ENCODE results near the gene BBLN.

The BBLN gene

DNA sequence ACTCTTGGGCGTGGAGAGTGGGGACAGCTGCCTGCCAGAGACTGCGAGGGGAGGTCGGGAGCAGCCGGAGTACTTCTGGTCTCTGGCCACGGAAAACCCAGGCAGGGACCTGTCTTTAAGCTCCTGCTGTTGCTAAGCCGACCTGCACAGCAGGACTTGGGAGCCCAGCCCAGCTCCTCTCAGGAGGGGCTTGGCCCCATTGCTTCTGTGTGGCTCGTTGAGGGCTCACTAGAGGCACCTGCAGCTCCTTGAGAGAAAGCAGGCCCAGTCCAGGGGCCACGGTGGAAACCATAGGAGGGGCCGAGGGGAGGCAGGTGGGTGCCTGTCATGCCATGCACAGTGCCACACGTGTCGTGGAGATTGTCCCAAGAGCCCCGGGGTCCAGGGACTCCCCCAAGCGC, 14.1 kb upstream of the BBLN start:
- no peak for DNase-seq

DNA sequence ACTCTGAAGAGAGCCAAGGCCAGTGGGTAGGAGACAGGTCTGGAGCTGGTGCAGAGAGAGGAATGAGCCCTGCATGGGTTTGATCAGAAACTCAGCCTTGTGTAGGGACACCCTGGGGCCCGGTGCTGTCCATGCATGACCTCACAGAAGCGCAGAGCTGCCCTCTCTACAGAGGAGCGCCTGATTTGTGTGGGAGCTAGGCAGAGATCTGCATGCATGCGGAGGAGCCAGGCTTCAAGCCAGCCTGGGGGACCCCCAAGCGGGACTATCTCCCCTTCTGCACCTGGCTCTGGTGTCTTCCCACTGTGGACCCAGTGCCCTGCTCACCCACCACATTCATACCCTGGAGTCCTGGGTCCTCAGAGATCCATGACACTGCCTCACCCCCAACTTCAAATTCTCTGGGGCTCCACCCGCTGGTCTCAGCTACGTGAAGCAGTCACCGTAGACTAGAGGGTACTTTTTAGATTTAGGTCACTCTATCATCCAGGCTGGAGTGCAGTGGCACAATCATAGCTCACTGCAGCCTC, 13.4 kb upstream of the BBLN start:
- DNase-seq, result no peak

- DNase-seq, result no peak
Measured at GRCh38 chr9:128148509-128149000, 11.5 kb upstream of the BBLN start.

- no peak for DNase-seq
Measured at GRCh38 chr9:128149001-128149701, 10.9 kb upstream of the BBLN start, which contains the start of gene LCN2. Gene LCN2, plus strand, starts transcription at chr9:128149453. Its CDS starts 73 bp downstream, at chr9:128149526.

DNA sequence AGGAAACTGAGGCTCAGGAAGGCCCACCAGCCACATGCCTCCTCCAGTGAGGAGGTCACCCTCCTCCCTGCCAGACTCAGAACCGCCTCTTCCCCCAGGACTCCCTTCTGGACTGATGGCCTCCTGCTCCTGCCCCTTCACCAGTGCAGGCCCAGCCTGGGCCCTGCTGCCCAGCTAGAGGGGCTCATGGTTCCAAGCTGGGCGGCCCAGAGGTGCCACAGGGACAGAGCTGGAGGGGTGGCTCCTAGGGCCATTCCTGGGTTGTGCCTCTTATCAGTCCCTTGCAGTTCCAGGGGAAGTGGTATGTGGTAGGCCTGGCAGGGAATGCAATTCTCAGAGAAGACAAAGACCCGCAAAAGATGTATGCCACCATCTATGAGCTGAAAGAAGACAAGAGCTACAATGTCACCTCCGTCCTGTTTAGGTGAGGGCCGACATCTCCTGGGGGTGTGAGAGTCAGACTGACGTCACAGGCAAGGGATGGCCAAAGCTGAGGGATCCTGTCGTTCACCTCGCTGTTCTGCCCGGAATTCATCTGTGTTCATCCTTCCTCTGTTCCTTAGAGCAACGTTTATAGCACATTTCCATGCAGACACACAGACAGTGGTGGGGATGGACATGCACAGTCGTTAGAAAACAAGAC, 10.0 kb upstream of the BBLN start:
- DNase-seq, result no peak

DNA sequence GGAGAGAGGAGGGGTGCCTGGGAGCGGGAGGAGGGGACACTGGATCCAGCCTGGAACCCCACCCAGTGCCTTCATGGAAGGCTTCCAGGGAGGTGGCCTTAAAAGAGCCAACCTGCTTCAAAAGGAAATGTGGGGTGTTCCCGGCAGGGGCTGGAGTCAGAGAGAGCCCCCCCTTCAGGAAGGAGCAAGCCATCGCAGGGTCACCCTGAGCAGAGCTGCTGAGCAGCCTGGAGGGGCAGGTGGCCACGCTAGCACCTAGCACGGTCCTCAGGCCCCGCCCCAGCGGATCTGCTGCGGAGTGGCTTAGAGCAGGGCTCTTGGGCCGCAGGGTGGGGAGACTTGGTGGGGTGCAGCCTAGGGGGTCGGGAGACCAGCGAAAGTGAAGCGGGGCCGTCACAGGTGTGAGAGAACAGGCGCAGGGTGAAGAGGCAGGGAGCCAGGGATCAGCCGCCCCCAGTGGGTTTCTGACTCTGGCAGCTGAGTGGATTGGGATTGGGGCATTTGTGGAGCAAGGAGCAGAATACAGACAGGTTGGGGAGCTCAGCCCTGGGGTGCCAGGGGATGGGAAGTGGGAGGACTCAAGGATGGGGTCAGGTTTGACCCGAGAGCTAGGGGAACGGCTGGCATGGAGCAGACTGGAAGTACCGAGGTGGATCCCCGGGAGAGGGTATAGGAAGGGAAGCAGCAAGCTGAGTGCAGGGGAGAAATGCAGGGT, 9.3 kb upstream of the BBLN start:
- no peak for DNase-seq

- DNase-seq, result no peak
Measured at GRCh38 chr9:128151309-128152132, 8.5 kb upstream of the BBLN start.

- no peak for DNase-seq
Measured at GRCh38 chr9:128152133-128153059, 7.7 kb upstream of the BBLN start.

- DNase-seq, result no peak
Measured at GRCh38 chr9:128153060-128153946, 6.8 kb upstream of the BBLN start.

- DNase-seq, result no peak
Measured at GRCh38 chr9:128153947-128154695, 5.9 kb upstream of the BBLN start.

- DNase-seq, result no peak
Measured at GRCh38 chr9:128155736-128156500, 4.1 kb upstream of the BBLN start.

- DNase-seq, result no peak
Measured at GRCh38 chr9:128159522-128159783, 612 bp upstream of the BBLN start.

DNA sequence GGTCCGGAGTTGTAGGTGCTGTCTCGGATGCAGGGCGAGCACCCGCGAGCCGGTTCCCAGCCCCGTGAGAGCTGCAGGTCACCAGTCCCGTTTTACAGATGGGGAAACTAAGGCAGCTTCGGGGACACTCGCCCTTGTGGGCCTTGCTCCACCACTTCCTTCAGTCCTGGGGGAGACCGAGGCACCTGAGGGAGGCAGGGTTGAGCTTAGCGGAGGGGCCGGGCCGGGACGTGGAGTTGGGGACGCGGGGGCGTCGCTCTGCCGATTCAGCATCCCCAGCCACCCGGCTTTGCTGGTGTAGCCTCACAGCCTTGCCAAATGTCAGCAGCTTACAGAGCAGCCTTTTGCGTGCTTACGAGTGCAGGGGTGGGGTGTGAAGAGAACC, 530 bp downstream of the BBLN start:
- DNase-seq, result no peak

GRCh38 chr9:128161215-128161902, 1.3 kb downstream of the BBLN start:
- DNase-seq, result no peak

DNA sequence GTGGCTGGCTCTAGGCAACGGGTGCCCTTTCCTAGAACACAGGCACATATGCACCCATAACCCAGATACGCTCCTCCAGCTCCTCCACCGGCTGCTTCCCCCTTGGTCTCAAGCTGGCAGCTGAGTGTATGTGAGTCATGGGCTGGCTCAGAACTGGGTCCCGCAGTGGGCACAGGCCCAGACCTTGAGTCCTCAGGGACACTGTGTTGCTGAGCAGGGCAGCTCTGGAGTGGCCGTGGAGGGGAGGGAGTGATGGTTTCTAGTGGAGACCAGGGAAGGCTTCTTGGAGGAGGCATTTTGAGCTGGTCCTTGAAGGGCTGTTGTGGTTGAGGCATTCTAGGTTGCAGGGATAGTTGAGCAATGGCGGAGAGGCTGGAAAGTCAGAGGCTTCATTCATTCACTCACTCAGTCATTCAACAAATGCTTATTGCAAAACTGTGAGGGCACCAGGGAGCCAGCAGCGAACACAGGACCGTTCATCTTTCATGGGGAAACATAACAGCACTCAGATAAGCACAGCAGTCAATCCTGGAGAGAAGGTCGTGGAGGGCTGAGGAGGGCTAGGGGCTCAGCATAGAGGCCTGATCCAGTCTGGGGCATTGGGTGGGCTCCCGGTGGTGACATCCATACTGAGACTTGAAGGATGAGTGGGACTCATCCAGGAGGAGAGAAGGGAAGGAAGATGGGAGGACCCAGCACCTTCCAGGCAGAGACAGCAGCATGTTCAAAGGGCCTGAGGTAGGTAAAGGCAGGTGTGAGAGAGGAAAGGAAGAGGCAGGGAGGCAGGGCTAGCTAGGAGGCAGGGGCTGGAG, 2.4 kb downstream of the BBLN start:
- no peak for DNase-seq

- DNase-seq, result no peak
Measured at GRCh38 chr9:128163027-128163515, 3.0 kb downstream of the BBLN start.

- DNase-seq, result no peak
Measured at GRCh38 chr9:128163523-128164306, 3.6 kb downstream of the BBLN start.
